ENCODE measurements around the gene ARFIP1.

DNA sequence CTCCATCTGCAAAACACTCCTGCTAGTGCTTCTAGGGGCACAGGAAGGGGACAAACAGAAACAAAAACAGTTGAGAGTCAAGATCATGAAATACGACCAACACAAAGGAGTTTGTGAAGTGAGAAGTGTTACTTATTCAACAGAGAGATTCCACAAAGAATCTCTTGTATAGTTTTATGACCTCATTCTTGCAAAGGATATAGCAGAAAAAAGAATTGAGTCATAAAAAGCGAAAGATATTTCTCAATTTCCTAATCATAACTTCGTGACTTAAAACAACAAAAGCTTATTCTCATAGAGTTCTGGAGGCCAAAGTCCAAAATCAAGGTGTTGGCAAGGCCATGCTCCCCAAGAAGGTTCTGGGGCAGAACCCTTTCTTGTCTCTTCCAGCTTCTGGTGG is 40.9 kb upstream of the ARFIP1 start:
- TF ChIP-seq POLR2AphosphoS5 (IDR thresholded peaks at IDR 0.05; ENCODE audit: low read depth, low read length) = no peak
- TF ChIP-seq, protein P1, sequence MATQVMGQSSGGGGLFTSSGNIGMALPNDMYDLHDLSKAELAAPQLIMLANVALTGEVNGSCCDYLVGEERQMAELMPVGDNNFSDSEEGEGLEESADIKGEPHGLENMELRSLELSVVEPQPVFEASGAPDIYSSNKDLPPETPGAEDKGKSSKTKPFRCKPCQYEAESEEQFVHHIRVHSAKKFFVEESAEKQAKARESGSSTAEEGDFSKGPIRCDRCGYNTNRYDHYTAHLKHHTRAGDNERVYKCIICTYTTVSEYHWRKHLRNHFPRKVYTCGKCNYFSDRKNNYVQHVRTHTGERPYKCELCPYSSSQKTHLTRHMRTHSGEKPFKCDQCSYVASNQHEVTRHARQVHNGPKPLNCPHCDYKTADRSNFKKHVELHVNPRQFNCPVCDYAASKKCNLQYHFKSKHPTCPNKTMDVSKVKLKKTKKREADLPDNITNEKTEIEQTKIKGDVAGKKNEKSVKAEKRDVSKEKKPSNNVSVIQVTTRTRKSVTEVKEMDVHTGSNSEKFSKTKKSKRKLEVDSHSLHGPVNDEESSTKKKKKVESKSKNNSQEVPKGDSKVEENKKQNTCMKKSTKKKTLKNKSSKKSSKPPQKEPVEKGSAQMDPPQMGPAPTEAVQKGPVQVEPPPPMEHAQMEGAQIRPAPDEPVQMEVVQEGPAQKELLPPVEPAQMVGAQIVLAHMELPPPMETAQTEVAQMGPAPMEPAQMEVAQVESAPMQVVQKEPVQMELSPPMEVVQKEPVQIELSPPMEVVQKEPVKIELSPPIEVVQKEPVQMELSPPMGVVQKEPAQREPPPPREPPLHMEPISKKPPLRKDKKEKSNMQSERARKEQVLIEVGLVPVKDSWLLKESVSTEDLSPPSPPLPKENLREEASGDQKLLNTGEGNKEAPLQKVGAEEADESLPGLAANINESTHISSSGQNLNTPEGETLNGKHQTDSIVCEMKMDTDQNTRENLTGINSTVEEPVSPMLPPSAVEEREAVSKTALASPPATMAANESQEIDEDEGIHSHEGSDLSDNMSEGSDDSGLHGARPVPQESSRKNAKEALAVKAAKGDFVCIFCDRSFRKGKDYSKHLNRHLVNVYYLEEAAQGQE (IDR thresholded peaks at IDR 0.05; ENCODE audit: insufficient read depth in 1 of 2, low read depth in 2 of 2, low read length in 2 of 2) = no peak
- TF ChIP-seq SIN3A (IDR thresholded peaks at IDR 0.05; ENCODE audit: borderline replicate concordance, insufficient read depth, low read length) = no peak
- no peak for TF ChIP-seq TAF1 (IDR thresholded peaks at IDR 0.05; ENCODE audit: borderline replicate concordance, insufficient read depth, low read length)
- no peak for TF ChIP-seq FOXP2 (optimal IDR thresholded peaks at IDR 0.05; ENCODE audit: borderline replicate concordance, extremely low read depth, extremely low read length, insufficient read depth)

Measured in PFSK-1 (cell line).